AG09319 (cell line): Measurements from ENCODE around the gene SMIM35.

Experiments used
- DNase-seq: peaks from one replicate; pipeline ENCODE4 v3.0.0-alpha.2; 2010; ENCODE audit warnings: low read depth; ENCODE audit errors: extremely low read depth
- CTCF ChIP-seq: IDR thresholded peaks from 2 replicates; pipeline ENCODE4 v1.5.1; 2011; ENCODE audit warnings: low read depth, mild to moderate bottlenecking, inconsistent platforms, low read length, moderate library complexity

SMIM35 gene

GRCh38 chr11:118002541-118003423 lies 84.0 kb downstream of the SMIM35 start:
- no peak for TF ChIP-seq CTCF
- no peak for DNase-seq

GRCh38 chr11:118002010-118002540 lies 84.7 kb downstream of the SMIM35 start:
- no peak for TF ChIP-seq CTCF
- DNase-seq = no peak

- TF ChIP-seq CTCF = no peak
These were observed 85.2 kb downstream of the SMIM35 start for GRCh38 chr11:118001494-118001971.

DNA sequence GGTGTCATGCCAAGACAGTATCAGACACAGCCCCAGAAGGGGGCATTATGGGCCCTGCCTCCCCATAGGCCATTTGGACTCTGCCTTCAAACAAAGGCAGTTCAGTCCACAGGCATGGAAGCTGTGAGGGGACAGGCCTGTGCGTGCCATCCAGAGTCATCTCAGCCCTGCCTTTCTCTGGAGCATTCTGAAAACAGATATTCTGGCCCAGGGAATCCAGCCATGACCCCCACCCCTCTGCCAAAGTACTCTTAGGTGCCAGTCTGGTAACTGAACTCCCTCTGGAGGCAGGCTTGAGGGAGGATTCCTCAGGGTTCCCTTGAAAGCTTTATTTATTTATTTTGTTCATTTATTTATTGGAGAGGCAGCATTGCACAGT lies 85.9 kb downstream of the SMIM35 start:
- TF ChIP-seq CTCF = no peak
- no peak for DNase-seq

More at GRCh38 chr11:118001494-118001971, 85.2 kb downstream of the SMIM35 start:
- DNase-seq = no peak

DNA sequence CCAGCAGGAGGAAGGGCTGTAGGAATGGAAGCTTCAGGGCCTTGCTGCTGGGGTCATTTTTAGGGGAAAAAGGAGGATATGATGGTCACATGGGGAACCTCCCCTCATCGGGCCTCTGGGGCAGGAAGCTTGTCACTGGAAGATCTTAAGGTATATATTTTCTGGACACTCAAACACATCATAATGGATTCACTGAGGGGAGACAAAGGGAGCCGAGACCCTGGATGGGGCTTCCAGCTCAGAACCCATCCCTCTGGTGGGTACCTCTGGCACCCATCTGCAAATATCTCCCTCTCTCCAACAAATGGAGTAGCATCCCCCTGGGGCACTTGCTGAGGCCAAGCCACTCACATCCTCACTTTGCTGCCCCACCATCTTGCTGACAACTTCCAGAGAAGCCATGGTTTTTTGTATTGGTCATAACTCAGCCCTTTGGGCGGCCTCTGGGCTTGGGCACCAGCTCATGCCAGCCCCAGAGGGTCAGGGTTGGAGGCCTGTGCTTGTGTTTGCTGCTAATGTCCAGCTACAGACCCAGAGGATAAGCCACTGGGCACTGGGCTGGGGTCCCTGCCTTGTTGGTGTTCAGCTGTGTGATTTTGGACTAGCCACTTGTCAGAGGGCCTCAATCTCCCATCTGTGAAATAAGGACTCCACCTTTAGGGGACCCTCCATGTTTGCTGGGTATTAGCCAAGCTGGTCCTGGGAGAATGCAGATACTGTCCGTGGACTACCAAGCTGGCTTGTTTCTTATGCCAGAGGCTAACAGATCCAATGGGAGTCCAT lies 86.5 kb downstream of the SMIM35 start:
- TF ChIP-seq CTCF = no peak
- DNase-seq = no peak

DNA sequence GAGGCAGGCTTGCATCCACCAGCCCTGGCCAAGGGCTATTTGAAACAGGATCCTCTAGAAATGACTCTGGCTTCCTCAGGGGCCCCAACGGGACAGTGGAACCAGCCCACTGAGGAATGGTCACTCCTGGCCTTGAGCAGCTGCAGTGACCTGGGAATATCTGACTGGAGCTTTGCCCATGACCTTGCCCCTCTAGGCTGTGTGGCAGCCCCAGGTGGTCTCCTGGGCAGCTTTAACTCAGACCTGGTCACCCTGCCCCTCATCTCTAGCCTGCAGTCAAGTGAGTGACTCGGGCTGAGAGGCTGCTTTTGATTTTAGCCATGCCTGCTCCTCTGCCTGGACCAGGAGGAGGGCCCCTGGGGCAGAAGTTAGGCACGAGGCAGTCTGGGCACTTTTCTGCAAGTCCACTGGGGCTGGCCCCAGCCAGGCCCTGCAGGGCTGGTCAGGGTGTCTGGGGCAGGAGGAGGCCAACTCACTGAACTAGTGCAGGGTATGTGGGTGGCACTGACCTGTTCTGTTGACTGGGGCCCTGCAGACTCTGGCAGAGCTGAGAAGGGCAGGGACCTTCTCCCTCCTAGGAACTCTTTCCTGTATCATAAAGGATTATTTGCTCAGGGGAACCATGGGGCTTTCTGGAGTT lies 87.3 kb downstream of the SMIM35 start:
- no peak for TF ChIP-seq CTCF
- DNase-seq = no peak
